GM12865 (cell line): ENCODE measurements around the gene LENEP.

ENCODE experiments used
- DNase-seq: peaks from one replicate; pipeline ENCODE4 v3.0.0; 2010; ENCODE audit warnings: low read depth
- H3K4me3 ChIP-seq: 2 replicates; pipeline ENCODE4 v1.5.1; 2011; ENCODE audit warnings: mild to moderate bottlenecking, low read depth, low read length, control low read depth
- TF ChIP-seq, protein P1 (sequence below): IDR thresholded peaks from 2 replicates; pipeline ENCODE4 v1.5.1; 2011; ENCODE audit warnings: low read length, control low read depth, low read depth, inconsistent platforms; ENCODE audit not compliant: insufficient read depth; ENCODE audit errors: missing control alignments

LENEP gene

GRCh38 chr1:154967331-154967950 is 25.9 kb upstream of the LENEP start:
- no peak for DNase-seq
- no peak overlapping the region for H3K4me3 ChIP-seq
- TF ChIP-seq, protein P1, sequence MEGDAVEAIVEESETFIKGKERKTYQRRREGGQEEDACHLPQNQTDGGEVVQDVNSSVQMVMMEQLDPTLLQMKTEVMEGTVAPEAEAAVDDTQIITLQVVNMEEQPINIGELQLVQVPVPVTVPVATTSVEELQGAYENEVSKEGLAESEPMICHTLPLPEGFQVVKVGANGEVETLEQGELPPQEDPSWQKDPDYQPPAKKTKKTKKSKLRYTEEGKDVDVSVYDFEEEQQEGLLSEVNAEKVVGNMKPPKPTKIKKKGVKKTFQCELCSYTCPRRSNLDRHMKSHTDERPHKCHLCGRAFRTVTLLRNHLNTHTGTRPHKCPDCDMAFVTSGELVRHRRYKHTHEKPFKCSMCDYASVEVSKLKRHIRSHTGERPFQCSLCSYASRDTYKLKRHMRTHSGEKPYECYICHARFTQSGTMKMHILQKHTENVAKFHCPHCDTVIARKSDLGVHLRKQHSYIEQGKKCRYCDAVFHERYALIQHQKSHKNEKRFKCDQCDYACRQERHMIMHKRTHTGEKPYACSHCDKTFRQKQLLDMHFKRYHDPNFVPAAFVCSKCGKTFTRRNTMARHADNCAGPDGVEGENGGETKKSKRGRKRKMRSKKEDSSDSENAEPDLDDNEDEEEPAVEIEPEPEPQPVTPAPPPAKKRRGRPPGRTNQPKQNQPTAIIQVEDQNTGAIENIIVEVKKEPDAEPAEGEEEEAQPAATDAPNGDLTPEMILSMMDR = no peak

DNA sequence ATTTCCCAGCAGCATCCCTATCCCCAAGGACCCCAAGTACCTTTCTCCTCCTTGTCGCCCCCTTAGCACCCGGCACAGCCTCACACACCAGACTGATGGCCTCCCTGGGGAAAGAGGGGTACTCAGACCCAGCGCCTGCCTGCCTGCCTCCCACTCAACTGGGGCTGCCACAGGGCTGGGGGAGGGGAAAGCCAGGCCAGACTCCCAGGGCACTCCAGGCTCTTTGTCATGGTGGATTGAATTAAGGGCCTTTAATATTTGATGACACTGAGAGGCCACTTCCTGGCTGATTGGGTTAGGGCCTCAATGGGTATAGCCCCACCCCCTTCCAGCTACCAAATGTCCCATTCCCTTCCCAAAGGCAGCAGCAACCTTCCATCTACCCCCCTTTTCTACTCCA is 24.7 kb upstream of the LENEP start:
- TF ChIP-seq, protein P1 = no peak
- H3K4me3 ChIP-seq = no peak overlapping the region

GRCh38 chr1:154969246-154969645 is 24.1 kb upstream of the LENEP start:
- TF ChIP-seq, protein P1 = no peak
- H3K4me3 ChIP-seq = no peak overlapping the region
- DNase-seq = no peak

More for the DNA sequence above, 24.7 kb upstream of the LENEP start:
- DNase-seq = no peak

- TF ChIP-seq, protein P1 = no peak
- DNase-seq = no peak
- H3K4me3 ChIP-seq = peak overlapping the region; percentile 19; the same call in 1 of the 2 replicates
Observed at GRCh38 chr1:154969860-154970452, 23.4 kb upstream of the LENEP start.

DNA sequence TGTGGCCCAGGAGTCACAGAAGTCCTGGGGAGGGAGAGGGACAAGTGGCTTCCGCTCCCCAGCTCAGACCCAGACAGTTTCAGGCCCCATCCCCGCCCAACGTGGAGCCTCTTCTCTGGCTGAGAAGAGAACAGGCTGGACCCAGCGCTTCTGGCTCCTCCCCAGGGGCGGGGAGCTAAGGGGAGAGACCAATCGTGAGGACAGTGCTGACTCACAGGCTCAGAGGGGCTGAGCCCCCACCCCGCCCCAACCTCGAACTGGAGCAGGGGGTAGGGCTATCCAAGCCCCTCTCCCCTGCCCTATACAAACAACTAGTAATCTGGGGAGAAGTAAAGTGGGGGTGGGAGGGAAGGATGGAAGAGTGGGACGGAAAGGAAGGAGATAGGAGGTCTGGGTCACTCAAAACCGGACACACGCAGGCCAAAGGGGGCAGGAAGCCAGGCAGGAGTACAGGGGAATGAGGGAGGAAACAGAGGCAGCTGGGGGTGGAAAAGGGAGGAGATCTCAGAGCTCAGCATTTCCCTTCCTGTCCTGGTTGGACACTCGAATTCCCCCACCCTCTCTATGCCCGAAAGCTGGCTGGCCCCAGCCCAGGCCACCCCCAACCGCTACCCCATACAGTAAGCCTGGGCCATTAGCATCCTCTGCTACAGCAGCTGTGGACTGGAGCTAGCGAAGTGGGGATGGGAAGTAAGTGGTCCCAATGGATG is 22.6 kb upstream of the LENEP start, which contains the start of gene SHC1:
Gene SHC1 (minus strand): TSS at position 117 of the 710 bp plus-strand sequence. CDS start 221 bp downstream, outside the sequence.
- TF ChIP-seq, protein P1 = no peak
- DNase-seq = peak; percentile 82
- peak within 1 kb of the TSS; percentile 29 for H3K4me3 ChIP-seq

- DNase-seq = no peak
- TF ChIP-seq, protein P1 = no peak
- peak overlapping the region; percentile 29; the same call in 1 of the 2 replicates for H3K4me3 ChIP-seq
Observed at GRCh38 chr1:154971341-154971998, 21.9 kb upstream of the LENEP start.
